Keratinocyte (primary cell): ENCODE measurements around the gene ASPN.

Experiments used
- CTCF ChIP-seq, 3 experiments: IDR thresholded peaks in 1 of 3; conservative IDR thresholded peaks in 1 of 3; optimal IDR thresholded peaks in 1 of 3; 2 replicates in 2 of 3; 3 replicates in 1 of 3; pipeline versions ENCODE3 to v1.5.1; 2011; ENCODE audit warnings: low read length in 3 of 3, mild to moderate bottlenecking in 3 of 3, moderate library complexity in 2 of 3, control low read depth in 1 of 3, inconsistent platforms in 1 of 3; ENCODE audit not compliant: insufficient read depth in 2 of 3; ENCODE audit errors: extremely low read depth in 1 of 3
- EZH2 ChIP-seq: IDR thresholded peaks from one replicate; pipeline ENCODE4 v1.6.1; 2012; ENCODE audit warnings: inconsistent platforms, mild to moderate bottlenecking, low read length, moderate library complexity

GRCh38 chr9:92496396-92497176, 14.3 kb upstream of the ASPN start:
- TF ChIP-seq EZH2 (no peak), CTCF (optimal IDR thresholded peaks at IDR 0.05 in 1 of 3, IDR thresholded peaks at IDR 0.05 in 1 of 3, conservative IDR thresholded peaks at IDR 0.05 in 1 of 3; ENCODE audit: extremely low read depth in 1 of 3, insufficient read depth in 2 of 3, low read length in 3 of 3) (no peak)
